Body of pancreas (tissue), 4 donors: ENCODE data around the gene THSD4.

Experiments
- CTCF ChIP-seq, 7 experiments: fragments of 450-650 bp in 4 of 7; fragments of 200-600 bp in 3 of 7; sonication (generic) in 3 of 7; IDR thresholded peaks; one replicate each; pipeline ENCODE4 v1.5.1; 2016 to 2019; ENCODE audit warnings: antibody characterized with exemption in 7 of 7
- POLR2A ChIP-seq, 3 donors: fragments of 450-650 bp; IDR thresholded peaks; one replicate each; pipeline ENCODE4 v1.6.1; 2016; ENCODE audit warnings: antibody characterized with exemption in 3 of 3, mild to moderate bottlenecking in 2 of 3

DNA sequence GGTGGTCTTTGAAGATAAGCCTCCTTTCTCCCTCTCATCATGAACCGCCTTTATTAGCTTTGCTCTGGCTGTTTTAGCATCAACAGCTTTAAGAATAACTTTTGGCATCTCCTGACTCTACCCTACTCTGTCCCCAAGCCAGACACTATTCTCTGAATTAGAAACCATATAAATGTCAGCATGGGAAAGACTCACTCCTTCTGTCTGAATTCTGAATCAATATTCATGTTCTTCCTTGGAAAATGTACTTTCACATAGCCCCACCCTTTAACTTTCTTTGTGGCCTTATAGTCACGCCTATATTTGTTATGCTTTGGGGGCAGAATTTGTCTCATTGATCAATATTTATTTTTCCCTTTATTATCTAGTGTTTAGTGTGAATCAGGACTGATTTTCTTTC lies 563.3 kb downstream of the THSD4 start:
- TF ChIP-seq CTCF (IDR thresholded peaks at IDR 0.05): no peak
- TF ChIP-seq POLR2A (IDR thresholded peaks at IDR 0.05): no peak
